Right lobe of liver (tissue), 4 donors: ENCODE data around the gene PTPRCAP.

Experiments
- POLR2A ChIP-seq: fragments of 450-650 bp; IDR thresholded peaks from one replicate; pipeline ENCODE4 v1.6.1; 2017; ENCODE audit warnings: antibody characterized with exemption, mild to moderate bottlenecking
- TF ChIP-seq, protein P1 (sequence below), 4 donors: fragments of 200-600 bp in 3 of 4; fragments of 450-650 bp in 1 of 4; IDR thresholded peaks; one replicate each; pipeline versions ENCODE4 v1.5.1 to v1.8.0; 2016 to 2022; ENCODE audit warnings: antibody characterized with exemption in 4 of 4, mild to moderate bottlenecking in 2 of 4
- donor health status: DM: no; HTN: no; CAD: no.
- donor health status: DM: no; HTN: no; CAD: no.
- donor health status: DM: no; HTN: yes; CAD: no.

DNA sequence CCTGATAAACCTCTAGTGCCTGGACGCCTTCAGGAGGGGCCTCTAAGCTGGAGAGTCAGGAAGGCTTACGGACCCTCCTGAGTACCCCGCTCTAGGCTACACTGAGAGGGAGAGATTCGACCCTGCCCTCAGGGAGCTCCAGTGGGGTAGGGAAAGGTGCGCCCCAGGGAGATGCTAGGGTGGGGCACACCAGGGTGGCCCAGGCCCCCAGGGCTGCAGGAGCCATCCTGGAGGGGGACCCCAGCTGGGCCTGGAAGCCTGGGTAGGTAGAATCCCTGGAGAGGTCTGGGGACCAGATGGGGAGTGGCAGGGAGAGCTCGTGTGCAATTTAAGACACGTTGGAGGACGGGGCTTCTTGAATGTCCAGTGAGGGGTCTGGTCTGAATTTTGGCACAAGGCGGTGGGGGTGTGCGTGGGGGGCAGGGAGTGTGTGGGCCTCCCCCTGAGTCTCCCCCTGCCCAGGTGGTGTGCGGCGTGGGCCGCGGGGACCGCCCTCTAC lies 17.3 kb downstream of the PTPRCAP start:
- TF ChIP-seq, protein P1, sequence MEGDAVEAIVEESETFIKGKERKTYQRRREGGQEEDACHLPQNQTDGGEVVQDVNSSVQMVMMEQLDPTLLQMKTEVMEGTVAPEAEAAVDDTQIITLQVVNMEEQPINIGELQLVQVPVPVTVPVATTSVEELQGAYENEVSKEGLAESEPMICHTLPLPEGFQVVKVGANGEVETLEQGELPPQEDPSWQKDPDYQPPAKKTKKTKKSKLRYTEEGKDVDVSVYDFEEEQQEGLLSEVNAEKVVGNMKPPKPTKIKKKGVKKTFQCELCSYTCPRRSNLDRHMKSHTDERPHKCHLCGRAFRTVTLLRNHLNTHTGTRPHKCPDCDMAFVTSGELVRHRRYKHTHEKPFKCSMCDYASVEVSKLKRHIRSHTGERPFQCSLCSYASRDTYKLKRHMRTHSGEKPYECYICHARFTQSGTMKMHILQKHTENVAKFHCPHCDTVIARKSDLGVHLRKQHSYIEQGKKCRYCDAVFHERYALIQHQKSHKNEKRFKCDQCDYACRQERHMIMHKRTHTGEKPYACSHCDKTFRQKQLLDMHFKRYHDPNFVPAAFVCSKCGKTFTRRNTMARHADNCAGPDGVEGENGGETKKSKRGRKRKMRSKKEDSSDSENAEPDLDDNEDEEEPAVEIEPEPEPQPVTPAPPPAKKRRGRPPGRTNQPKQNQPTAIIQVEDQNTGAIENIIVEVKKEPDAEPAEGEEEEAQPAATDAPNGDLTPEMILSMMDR (IDR thresholded peaks at IDR 0.05): no peak
- TF ChIP-seq POLR2A: no peak
